ENCODE results near the gene RSPH3.
A peak's percentile ranks its signal among the peaks of the same experiment; 100 is the strongest.
"Not testable (repeated sequence)": the region's sequence is repeated elsewhere in the genome, so short reads cannot be mapped to it uniquely, and the experiment has no call there.

Gene RSPH3

GRCh38 chr6:158972241-158973233 is 27.5 kb downstream of the RSPH3 start:
- peak; percentile 24 for DNase-seq (ENCODE audit: low read depth)

GRCh38 chr6:158970640-158971275 is 29.2 kb downstream of the RSPH3 start:
- DNase-seq (ENCODE audit: low read depth): no peak

GRCh38 chr6:158969148-158969547 is 30.9 kb downstream of the RSPH3 start:
- DNase-seq (ENCODE audit: low read depth): no peak

- no peak for DNase-seq (ENCODE audit: low read depth)
Measured at GRCh38 chr6:158963020-158963808, 36.8 kb downstream of the RSPH3 start.

- peak; percentile 6 for DNase-seq (ENCODE audit: low read depth)
Measured at GRCh38 chr6:158962371-158962770, 37.6 kb downstream of the RSPH3 start.

- DNase-seq (ENCODE audit: low read depth): no peak
Measured at GRCh38 chr6:158960026-158960425, 40.0 kb downstream of the RSPH3 start.

- DNase-seq (ENCODE audit: low read depth): no peak
Measured at GRCh38 chr6:158959552-158959951, 40.5 kb downstream of the RSPH3 start.

- DNase-seq (ENCODE audit: low read depth): no peak
Measured at GRCh38 chr6:158958504-158959386, 41.3 kb downstream of the RSPH3 start.

GRCh38 chr6:158955255-158955654 is 44.7 kb downstream of the RSPH3 start:
- DNase-seq (ENCODE audit: low read depth): no peak

- no peak for DNase-seq (ENCODE audit: low read depth)
Measured at GRCh38 chr6:158954753-158955152, 45.2 kb downstream of the RSPH3 start.

- not testable (repeated sequence) for DNase-seq (ENCODE audit: low read depth)
Measured at GRCh38 chr6:158952011-158952410, 48.0 kb downstream of the RSPH3 start.

- not testable (repeated sequence) for DNase-seq (ENCODE audit: low read depth)
Measured at GRCh38 chr6:158951565-158951964, 48.4 kb downstream of the RSPH3 start.

GRCh38 chr6:158947284-158947683 is 52.7 kb downstream of the RSPH3 start:
- no peak for DNase-seq (ENCODE audit: low read depth)

GRCh38 chr6:158943380-158944032 is 56.5 kb downstream of the RSPH3 start:
- no peak for DNase-seq (ENCODE audit: low read depth)

- DNase-seq (ENCODE audit: low read depth): no peak
Measured at GRCh38 chr6:158942349-158942748, 57.7 kb downstream of the RSPH3 start.

- DNase-seq (ENCODE audit: low read depth): no peak
Measured at GRCh38 chr6:158941246-158941645, 58.8 kb downstream of the RSPH3 start.

GRCh38 chr6:158939255-158940159 is 60.5 kb downstream of the RSPH3 start:
- no peak for DNase-seq (ENCODE audit: low read depth)

GRCh38 chr6:158938811-158939254 is 61.2 kb downstream of the RSPH3 start:
- no peak for DNase-seq (ENCODE audit: low read depth)

GRCh38 chr6:158938220-158938619 is 61.8 kb downstream of the RSPH3 start:
- DNase-seq (ENCODE audit: low read depth): no peak

GRCh38 chr6:158934157-158934556 is 65.8 kb downstream of the RSPH3 start:
- no peak for DNase-seq (ENCODE audit: low read depth)
